Transverse colon (tissue), 3 donors: ENCODE data around the gene SYCN.

ENCODE experiments used
- CTCF ChIP-seq, 5 experiments: fragments of 200-600 bp in 3 of 5; fragments of 450-650 bp in 2 of 5; sonication (generic) in 3 of 5; IDR thresholded peaks; 1 replicate in 2 of 5; 2 replicates in 3 of 5; pipeline ENCODE4 v1.5.1; 2016 to 2017; ENCODE audit warnings: antibody characterized with exemption in 5 of 5, inconsistent platforms in 3 of 5, mild to moderate bottlenecking in 2 of 5, moderate library complexity in 1 of 5
- POLR2A ChIP-seq: fragments of 450-650 bp; IDR thresholded peaks from one replicate; pipeline ENCODE4 v1.6.1; 2016; ENCODE audit warnings: antibody characterized with exemption, mild to moderate bottlenecking, moderate library complexity

- TF ChIP-seq CTCF (IDR thresholded peaks at IDR 0.05), result no peak
- no peak for TF ChIP-seq POLR2A
These were observed 7.8 kb upstream of the SYCN start for GRCh38 chr19:39211731-39212374.
